DMS153 treated with DMSO at 0.1 percent for 48 hours (cell line): ENCODE data around the gene PRR22.
"Not testable (repeated sequence)": the region's sequence is repeated elsewhere in the genome, so short reads cannot be mapped to it uniquely, and the experiment has no call there.

ENCODE experiments used
- DNase-seq: peaks from one replicate; lab custom pipeline; 2025; ENCODE audit not compliant: unreplicated experiment; lab: John Stamatoyannopoulos, UW

PRR22 gene

DNA sequence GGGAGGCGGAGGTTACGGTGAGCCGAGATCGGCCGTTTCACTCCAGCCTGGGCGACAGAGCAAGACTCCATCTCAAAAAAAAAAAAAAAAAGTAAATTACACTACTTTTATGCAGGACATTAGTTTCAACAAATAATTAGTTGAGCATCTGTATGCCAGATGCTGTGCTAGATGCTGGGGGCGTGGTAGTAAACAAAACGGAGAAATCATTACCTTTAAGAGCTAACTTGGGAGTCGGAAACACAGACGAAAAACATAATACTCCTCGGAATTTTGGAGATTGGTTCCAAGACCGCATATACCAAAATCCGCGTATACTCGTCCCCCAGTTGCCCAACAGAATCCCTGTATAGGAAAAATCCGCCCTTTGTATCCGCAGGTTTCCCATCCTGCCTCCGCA is 7.7 kb upstream of the PRR22 start:
- DNase-seq = no peak

DNA sequence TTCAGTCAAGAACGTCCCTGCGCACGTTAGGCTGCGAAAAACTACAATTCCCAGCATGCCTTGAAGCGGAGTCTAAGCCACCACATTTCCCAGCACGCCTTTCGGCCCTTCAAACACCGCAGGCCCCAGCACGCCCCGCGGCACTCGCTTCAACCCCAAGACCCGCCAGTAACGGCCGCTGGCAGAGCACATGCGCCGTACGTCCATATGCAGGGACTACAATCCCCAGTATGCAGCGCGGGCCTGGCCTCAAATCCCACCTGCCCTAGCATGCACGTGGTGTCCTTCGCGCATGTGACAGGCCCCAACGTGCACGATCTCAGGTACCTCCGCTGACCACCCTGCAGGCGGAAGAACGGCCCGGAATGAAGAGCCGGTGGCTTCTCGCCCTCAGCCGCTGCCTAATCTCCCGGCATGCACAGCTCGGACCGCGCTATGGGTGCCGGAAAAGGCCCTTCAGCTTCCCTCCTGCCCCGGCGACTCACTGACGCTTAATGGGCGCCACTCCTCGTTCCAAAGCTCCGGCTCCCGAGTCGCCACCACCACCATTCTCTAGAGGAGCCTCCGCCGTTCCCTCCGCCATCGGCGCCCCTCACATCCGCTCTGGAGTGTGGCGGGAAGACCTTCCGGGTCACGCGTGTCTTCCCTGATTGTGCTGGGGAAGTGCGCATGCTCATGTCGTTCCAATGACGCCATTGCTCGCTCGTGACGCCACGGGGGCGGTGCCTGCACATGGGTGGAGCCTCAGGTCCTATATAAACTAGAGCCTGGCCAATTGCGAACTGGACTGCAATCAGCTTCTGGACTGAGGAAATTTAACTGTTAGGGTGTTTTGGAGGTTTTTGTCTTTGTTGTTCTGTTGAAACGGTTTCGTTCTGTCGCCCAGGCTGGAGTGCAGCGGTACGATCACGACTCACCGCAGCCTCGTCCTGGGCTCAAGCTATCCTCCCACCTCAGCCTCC is 6.3 kb upstream of the PRR22 start, which contains the start of gene DUS3L:
TSS of gene DUS3L (minus strand) at position 605 of the 962 bp plus-strand sequence. CDS start at position 583, 22 bp downstream.
- peak; percentile 91 for DNase-seq

DNA sequence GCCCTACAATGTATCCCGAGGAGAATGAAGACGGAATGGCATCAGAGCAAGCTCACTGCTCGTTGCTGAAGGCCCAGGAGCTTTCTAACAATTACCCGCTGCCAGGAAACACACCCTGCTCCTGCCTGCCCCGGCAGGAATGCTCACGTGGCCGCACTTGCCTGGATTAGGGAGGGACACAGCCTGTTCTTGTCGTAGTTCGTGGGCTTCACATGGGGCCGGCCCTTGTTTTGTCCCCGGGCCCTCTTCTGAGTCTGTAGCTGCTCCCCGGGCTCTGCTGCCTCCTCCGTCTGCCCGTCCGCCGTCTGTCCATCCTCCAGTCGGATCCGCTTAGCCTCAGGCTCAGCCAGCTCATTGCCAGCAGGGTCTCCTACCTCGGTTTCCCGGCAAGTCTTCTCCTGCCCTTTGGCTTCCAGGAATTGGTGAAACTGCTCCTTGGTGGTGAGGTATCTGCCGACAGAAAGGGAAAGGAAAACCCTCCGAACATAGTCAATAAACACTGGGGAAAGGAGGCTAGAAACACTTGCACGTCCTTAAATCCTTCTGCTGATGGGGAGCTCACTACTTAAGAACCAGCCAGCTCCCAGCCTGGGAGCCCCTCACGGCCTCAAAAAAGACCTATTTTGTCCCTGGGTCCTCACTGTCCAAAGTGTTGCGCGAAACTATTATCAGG is 5.5 kb upstream of the PRR22 start:
- DNase-seq = no peak

DNA sequence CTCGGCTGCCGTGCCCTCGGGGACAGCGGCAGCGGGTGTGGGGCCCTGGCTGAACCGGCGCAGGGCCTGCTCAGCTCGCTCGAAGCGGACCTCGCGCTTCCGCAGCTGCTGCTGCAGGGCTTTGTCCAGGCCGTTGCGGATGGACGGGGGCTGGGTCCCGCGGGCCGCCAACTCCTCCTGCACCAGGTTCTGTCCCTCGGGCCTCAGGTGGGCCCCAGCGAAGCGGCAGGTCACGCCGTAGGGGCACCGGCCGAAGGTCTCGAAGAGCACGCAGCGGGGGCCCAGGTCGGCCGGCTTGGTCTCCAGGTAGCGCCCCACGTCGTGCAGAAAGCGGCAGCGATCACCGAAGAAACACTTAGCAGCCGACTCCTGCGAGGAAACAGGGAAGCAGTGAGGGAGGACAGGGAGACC is 4.8 kb upstream of the PRR22 start:
- no peak for DNase-seq

DNA sequence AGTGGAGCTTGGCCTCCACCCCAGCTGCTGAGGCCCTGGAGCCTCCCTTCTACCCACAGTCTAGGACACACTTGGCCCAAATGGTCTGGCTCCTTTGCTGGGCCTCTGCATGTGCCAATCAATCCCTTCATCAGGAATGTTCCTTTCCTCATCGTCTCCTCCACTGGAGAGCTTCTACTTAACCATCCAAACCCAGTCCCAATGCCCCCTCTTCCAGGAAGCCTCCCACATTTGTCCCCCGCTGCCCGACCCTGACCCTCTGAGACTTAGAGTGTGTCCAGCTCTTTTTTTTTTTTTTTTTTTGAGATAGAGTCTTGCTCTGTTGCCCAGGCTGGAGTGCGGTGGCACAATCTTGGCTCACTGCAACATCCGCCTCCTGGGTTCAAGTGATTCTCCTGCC is 3.9 kb upstream of the PRR22 start:
- no peak for DNase-seq

DNA sequence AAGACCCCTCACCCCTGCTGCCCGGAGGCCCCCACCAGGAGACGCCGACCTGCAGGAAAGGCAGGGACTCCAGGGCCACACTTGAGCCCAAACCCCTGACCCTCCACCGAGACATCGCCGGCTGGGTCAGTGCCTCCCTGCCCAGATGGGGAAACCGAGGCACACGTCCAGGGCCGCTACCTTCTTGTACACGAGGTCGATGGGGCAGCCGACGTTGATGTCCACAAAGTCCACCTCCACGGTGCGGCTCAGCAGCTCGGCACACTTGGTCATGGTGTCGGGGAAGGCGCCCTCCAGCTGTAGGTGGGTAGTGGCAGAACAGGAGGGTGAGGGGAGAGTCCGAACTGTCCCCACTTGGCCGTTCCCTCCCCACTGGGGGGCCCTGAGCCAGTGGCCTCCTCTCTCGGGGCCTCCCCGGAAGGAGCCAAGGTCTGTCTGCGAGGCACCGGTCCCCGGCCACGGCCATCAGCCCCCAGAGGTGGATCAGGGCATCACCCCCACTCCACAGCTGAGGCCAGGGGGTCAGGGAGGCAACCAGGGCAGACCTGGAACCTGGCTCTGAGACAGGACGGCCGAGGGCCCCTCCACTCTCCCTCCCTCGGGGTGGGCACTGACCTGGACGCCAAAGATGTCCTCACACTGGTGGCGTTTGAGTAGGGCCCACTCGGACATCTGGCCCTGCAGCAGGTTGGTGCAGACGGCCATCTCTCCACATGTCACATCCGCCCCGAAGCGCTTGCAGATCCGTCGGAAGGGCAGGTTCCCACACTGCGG is 3.0 kb upstream of the PRR22 start:
- no peak for DNase-seq

DNA sequence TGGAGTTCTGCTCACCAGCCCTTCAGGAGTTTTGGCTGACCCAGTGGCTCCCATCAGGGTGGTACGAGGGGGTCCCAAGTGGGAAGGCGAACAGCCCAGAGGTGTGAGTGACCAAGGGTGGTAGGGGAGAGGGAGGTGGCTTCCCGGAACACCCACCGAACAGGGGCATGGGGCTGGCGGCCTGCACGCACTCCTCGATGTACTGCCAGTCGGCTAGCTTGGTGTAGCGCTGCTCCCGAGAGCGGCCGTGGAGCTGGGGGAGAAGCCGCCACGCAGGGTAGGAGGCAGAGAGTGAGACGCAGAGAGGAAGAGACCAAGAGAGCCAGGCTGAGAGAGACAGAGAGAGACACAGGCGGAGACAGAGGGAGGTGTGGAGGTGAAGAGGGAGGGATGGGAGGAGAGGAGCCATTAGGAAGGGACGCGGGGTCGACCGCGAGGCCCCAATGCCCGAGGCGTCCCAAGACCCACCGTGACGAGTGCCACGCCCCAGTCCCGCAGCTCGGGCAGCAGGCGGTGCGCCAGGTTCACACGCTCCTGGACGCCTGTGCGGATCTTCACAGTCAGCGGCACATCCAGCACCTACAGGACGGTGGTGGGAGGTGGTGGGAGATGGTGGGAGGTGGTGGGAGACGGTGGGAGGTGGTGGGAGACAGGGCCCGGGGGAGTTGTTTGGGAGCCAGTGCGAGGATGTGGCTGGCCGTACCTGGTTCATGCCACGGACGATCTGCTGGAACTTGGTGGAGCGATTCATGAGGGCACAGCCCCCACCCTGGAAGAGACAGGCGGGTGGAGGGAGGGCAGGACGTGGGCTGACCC is 2.3 kb upstream of the PRR22 start:
- DNase-seq = no peak

DNA sequence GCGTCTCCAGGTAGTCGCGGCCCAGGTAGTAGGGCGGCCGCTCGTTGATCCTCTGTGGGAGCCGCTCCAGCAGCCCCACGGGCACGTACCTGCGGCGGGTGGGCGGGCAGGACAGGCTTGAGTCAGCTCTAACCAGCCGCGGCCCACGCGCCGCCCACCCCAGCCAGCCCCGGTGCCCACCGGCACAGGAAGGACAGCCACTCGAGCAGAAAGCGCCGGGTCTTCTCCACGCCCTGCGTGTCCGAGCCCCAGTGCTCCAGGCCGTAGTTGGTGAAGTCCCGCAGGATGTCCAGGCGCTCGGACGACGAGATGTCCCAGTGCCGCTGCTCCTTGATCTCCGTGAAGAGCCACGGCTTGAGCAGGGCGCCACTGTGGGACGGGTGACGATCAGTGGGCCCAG is 877 bp upstream of the PRR22 start:
- DNase-seq = no peak

DNA sequence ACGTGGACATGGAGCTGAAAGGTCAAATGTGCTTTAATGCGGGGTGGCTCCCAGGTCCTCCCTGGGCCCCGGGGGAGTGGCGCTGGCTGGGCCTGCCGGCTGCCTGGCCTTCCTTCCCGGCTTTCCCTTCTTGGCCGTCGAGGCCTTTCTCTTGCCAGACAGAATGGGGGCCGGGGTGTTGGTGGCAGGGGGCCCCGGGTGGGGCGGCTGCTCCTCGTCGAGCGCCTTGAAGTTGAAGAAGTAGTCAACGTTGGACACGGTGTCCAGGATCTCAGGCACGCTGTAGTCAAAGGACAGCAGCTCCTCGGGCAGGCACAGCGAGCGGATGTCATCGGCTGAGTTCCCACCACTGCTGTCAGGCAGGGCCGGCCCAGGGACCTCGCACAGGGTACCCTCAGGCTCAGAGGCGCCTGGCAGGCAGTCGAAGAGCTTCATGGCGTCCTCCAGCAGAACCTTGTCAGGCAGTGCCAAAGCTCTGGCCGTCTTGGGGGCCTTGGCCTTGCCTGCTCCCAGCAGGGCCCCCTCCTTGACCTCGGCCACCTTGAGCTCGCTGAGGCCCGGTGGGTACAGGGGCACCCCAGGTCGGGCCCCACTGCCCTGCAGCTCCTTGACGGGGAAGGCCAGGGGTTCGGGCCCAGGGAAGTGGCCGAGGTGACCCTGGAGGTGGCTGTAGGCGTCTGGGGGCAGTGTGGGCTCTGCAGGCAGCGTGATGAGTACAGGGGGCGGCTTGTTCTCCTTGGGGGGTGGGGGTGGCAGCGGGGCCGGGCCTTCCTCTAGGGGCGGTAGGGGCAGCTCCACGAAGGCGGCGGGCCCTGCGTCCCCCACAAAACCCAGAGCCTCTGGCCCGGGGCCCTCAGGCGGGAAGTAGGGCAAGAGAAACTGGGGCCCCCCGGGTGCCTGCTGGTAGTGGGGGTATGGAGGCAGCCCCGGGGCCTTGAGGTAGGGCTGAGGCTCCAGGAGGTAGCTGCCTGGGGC is 1.3 kb downstream of the PRR22 start:
- DNase-seq = no peak

DNA sequence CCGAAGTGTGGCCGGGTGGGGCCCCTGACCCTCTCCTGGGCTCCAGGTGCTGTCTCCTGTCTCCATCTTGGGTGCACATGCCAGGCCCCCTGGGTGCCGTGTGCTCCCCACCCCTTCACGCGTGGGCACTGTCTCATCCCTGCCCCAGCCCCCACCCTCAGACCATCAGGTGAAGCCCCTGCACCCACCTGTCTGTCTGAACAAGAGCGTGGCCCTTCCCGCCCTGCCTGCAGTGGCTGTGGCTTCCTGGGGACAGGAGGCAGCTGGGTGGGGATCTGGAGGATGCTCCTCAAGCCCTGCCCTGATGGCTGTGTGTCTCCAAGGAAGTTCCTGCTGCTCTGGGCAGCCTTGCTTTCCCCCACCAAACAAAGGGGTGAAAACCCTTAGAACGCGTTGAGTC is 2.2 kb downstream of the PRR22 start:
- no peak for DNase-seq

DNA sequence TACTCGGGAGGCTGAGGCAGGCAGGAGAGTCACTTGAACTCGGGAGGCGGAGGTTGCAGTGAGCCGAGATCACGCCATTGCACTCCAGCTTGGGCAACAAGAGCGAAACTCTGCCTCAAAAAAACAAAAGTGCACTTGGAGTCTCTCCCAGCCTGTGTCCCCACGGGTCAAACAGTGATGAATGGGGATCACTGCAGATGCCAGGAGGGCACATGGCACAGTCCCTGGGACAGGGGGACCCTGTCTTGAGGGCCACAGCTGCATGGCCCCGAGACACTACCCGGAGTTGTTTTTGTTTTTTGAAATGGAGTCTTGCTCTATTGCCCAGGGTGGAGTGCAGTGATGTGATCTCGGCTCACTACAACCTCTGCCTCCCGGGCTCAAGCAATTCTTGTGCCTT is 3.6 kb downstream of the PRR22 start:
- DNase-seq = not testable (repeated sequence)

DNA sequence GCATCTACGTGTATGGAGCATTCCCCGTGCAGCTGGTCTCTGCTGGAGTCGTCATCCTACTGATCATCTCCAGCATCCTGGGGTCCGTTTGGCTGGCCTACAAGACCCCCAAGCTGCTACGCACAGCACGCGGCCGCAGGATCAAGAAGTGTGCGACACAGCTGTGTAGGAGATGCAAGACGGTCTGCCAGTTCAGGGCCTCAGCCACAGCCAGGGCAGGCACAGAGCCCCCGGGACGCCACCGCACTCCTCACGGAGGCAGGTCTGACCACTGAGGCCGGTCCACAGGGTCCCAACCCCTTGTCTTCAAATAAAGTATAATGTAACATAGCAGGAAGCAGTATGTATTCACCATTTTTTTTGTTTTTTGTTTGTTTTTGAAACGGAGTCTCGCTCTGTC is 6.1 kb downstream of the PRR22 start:
- no peak for DNase-seq

DNA sequence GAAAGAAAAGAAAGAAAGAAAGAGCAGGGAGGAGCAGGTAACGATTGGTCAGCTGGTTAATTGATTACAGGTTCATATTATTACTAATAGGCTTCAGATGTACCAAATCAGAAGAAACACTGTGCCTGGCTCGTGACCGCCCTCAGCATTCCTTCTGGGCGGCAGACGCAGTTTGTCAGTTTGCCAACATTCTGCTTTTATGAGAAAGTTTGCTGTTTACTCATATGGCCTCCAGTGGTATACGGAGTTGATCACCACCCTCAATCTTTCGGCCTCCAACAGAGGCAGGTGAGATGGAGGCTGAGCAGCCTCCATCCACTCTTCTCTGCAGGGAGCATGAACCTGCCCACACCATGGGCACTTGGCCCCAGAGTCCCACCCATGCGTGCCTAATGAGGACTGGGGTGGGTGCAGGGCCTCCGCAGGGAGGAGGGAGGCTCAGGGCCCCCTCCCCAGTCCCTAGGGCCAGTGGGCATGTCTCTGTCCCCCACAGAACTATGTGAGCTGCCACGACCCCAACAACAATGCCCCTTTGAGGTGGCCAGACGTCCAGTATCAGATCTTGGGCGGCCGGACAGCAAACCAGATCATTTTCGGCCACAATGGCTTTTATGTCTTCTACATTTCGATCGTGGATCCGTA is 8.8 kb downstream of the PRR22 start:
- no peak for DNase-seq

DNA sequence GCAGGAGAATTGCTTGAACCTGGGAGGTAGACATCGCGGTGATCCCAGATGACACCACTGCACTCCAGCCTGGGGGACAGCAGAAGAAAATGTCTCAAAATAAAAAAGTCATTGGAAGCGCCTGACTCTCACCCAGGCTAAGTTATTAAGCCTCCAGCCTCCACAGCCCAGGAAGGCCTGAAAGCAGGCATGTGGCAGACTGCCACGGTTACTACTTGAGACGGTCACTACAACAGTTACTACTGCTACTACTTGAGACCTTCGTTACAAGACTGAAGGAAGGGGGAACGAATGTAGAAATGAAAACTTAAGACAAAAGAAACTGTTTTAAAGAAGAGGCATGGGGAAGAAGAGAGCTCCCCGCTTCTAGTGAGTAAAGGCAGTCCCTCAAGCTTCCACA is 9.6 kb downstream of the PRR22 start:
- DNase-seq = no peak

DNA sequence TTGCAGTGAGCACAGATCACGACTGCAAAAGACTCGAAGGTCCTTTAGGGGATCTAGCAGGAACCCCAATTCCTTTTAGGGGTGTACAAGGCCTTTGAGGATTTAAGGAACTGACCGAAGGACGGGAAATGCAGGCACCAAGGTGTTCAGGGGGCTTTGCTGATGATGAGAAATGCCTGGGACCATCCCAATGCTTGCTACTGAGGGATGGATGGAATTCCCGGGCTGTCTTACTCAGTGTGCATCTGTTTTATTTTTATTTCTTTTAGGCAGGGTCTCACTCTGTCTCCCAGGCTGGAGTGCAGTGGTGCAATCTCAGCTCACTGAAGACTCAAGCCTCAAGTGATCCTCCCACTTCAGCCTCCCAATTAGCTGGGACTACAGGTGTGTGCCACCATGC is 11.3 kb downstream of the PRR22 start:
- no peak for DNase-seq

DNA sequence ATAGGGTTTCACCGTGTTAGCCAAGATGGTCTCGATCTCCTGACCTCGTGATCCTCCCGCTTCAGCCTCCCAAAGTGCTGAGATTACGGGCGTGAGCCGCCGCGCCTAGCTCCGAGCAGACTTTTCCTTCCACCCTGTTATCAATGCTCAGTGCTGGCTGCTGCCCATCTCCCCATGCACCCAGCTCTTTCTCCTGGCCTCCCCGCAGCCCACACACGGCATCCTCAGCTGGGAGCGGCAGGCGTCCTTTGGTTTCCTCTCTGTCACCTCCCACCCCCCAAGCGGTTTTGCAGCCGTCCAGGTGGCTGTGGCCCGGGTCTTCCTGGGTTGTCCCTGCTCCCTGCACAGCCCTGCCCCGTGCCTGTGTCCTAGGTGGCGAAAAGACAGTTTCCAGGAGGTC is 12.1 kb downstream of the PRR22 start:
- DNase-seq = no peak

DNA sequence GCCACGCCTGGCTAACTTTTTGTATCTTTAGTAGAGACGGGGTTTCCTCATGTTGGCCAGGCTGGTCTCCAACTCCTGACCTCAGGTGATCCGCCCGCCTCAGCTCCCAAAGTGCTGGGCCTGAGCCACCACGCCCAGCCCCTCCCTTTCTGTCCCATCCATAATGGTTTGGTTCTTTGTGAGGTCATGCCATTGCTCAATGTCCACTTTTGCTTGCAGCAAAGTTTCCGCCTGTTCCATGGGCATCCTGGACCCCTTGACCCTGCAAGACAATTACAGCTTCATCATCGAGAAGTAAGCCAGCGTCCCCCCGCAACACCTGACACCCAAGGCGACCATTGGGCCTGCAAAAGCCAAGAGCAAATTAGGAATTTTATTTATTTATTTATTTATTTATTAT is 16.6 kb downstream of the PRR22 start:
- no peak for DNase-seq

DNA sequence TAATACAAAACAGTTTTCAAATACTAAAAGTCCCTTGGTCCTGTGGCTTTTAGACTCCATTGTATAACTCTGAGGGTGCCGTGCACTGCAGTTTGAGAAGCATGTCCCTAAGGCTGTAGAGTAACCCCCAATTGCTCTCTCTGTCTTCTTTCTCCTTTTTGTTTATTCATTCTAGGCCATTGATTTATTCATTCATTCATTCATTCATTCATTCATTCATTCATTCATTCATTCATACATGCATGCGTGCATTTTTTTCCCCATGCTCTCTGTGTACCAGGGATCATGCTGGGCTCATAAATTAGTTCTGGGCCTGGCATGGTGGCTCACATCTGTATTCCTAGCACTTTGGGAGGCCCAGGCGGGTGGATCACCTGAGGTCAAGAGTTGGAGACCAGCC is 19.3 kb downstream of the PRR22 start:
- DNase-seq = no peak

DNA sequence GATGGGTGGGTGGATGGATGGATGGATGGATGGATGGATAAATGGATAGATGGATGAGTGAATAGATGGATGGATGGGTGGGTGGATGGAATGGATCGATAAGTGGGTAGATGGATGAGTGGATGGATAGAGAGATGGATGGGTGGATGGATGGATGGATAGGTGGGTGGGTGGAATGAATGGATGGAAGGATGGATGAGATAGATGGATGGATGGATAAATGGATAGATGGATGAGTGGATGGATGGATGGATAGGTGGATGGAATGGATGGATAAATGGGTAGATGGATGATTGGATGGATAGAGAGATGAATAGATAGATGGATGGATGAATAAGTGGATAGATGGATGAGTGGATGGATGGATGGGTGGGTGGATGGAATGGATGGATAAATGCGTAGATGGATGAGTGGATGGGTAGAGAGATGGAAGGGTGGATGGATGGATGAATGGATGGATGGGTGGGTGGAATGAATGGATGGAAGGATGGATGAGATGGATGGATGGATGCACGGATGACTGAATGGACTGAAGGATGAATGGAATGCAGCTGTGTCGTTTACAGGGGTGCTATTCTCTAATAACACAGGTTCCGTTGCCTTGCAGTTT is 21.8 kb downstream of the PRR22 start:
- no peak for DNase-seq
